Vagina (tissue), 2 donors: ENCODE results near the gene KIAA1210. TPM values are rescaled to one million over a fixed set of nuclear protein-coding genes. Genes with fewer than 3 reads are reported as not detected.

Experiments used
- DNase-seq, 2 donors: peaks; one replicate each; pipeline ENCODE4 v3.0.0-alpha.2; 2017; ENCODE audit errors: extremely low spot score in 2 of 2
- H3K27ac ChIP-seq: fragments of 200-600 bp; sonication (generic); one replicate; pipeline ENCODE4 v1.5.1; 2019
- H3K27me3 ChIP-seq: fragments of 200-600 bp; sonication (generic); one replicate; pipeline ENCODE4 v1.5.1; 2019
- H3K36me3 ChIP-seq, 2 donors: fragments of 200-600 bp; sonication (generic); one replicate each; pipeline ENCODE4 v1.5.1; 2017 to 2019
- H3K4me1 ChIP-seq: fragments of 200-600 bp; sonication (generic); one replicate; pipeline ENCODE4 v1.5.1; 2019
- H3K4me3 ChIP-seq, 2 donors: fragments of 200-600 bp; sonication (generic); 1 replicate in 1 of 2; 2 replicates in 1 of 2; pipeline ENCODE4 v1.5.1; 2016 to 2019
- H3K9me3 ChIP-seq: fragments of 200-600 bp; sonication (generic); one replicate; pipeline ENCODE4 v1.5.1; 2019
- POLR2A ChIP-seq, 2 donors: fragments of 450-650 bp; IDR thresholded peaks; one replicate each; pipeline ENCODE4 v1.6.1; 2017; ENCODE audit warnings: antibody characterized with exemption in 2 of 2, mild to moderate bottlenecking in 2 of 2, moderate library complexity in 2 of 2
- POLR2AphosphoS5 ChIP-seq, 2 donors: sonication (generic); formaldehyde crosslinking; IDR thresholded peaks; one replicate each; pipeline ENCODE4 v1.9.0; 2017; ENCODE audit warnings: antibody characterized with exemption in 2 of 2, mild to moderate bottlenecking in 2 of 2, low read depth in 1 of 2; ENCODE audit not compliant: insufficient read depth in 1 of 2
- intact Hi-C: fragments of 100-400 bp; cut with DNase I; formaldehyde crosslinking; loops from one replicate; pipeline ENCODE4 v1.15.1; 2023
- total RNA-seq: library from RNA; depleted of rRNA; stranded (reverse); fragments of >200 nt; gene quantifications from one replicate; pipeline ENCODE4 v1.2.3, GENCODE V29; 2016
- TF ChIP-seq, protein P1 (sequence below), 3 experiments: fragments of 450-650 bp in 2 of 3; fragments of 200-600 bp in 1 of 3; sonication (generic) in 1 of 3; IDR thresholded peaks; one replicate each; pipeline ENCODE4 v1.5.1; 2017 to 2019; ENCODE audit warnings: antibody characterized with exemption in 3 of 3, mild to moderate bottlenecking in 2 of 3, moderate library complexity in 2 of 3

Gene KIAA1210
- total RNA-seq, 1 donor from 2014 or later = not detected

GRCh38 chrX:119087121-119087520, 40.5 kb downstream of the KIAA1210 start:
- Histone ChIP-seq H3K4me1 (no peaks in the 10 kb centered on the region), H3K27ac (no peak overlapping the region), H3K4me3 (no peak overlapping the region), H3K9me3 (no peaks in the 10 kb centered on the region), H3K27me3 (no peaks in the 10 kb centered on the region), H3K36me3 (no peaks in the 10 kb centered on the region)
- no peak for TF ChIP-seq POLR2A (IDR thresholded peaks at IDR 0.05)
- TF ChIP-seq, protein P1, sequence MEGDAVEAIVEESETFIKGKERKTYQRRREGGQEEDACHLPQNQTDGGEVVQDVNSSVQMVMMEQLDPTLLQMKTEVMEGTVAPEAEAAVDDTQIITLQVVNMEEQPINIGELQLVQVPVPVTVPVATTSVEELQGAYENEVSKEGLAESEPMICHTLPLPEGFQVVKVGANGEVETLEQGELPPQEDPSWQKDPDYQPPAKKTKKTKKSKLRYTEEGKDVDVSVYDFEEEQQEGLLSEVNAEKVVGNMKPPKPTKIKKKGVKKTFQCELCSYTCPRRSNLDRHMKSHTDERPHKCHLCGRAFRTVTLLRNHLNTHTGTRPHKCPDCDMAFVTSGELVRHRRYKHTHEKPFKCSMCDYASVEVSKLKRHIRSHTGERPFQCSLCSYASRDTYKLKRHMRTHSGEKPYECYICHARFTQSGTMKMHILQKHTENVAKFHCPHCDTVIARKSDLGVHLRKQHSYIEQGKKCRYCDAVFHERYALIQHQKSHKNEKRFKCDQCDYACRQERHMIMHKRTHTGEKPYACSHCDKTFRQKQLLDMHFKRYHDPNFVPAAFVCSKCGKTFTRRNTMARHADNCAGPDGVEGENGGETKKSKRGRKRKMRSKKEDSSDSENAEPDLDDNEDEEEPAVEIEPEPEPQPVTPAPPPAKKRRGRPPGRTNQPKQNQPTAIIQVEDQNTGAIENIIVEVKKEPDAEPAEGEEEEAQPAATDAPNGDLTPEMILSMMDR (IDR thresholded peaks at IDR 0.05) = no peak
- TF ChIP-seq POLR2AphosphoS5 (IDR thresholded peaks at IDR 0.05; ENCODE audit: insufficient read depth in 1 of 2, low read depth in 1 of 2) = no peak
- intact Hi-C loops = no loop called here
- no peak for DNase-seq

DNA sequence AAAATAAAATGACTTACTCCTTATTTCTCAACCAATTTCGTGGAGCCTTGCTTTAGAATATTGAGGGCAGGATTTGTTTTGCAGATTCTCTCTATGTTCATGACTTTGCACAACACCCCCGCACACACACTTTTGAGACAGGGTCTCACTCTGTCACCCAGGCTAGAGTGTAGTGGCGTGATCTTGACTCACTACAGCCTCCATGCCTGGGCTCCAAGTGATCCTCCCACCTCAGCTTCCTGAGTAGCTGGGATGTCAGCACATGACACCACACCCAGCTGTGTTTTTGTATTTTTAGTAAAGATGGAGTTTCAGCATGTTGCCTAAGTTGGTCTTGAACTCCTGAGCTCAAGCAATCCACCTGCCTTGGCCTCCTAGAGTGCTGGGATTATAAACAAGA, 42.8 kb downstream of the KIAA1210 start:
- intact Hi-C loops = no loop called here
- Histone ChIP-seq H3K27me3 (no peaks in the 10 kb centered on the region), H3K36me3 (no peaks in the 10 kb centered on the region), H3K4me1 (no peaks in the 10 kb centered on the region), H3K4me3 (no peak overlapping the region), H3K27ac (no peak overlapping the region), H3K9me3 (no peaks in the 10 kb centered on the region)
- DNase-seq = peak in 1 of 2 donors; percentile 34
- TF ChIP-seq POLR2A (IDR thresholded peaks at IDR 0.05) (no peak), POLR2AphosphoS5 (IDR thresholded peaks at IDR 0.05; ENCODE audit: insufficient read depth in 1 of 2, low read depth in 1 of 2) (no peak)
- TF ChIP-seq, protein P1 (IDR thresholded peaks at IDR 0.05) = no peak

GRCh38 chrX:119082278-119082677, 45.3 kb downstream of the KIAA1210 start:
- intact Hi-C loops = no loop called here
- TF ChIP-seq POLR2A (IDR thresholded peaks at IDR 0.05) (no peak), POLR2AphosphoS5 (IDR thresholded peaks at IDR 0.05; ENCODE audit: insufficient read depth in 1 of 2, low read depth in 1 of 2) (no peak)
- TF ChIP-seq, protein P1 (IDR thresholded peaks at IDR 0.05) = no peak
- H3K4me1 ChIP-seq = no peaks in the 10 kb centered on the region
- H3K4me3 ChIP-seq = no peak overlapping the region
- H3K27ac ChIP-seq = no peak overlapping the region
- H3K36me3 ChIP-seq = no peaks in the 10 kb centered on the region
- H3K27me3 ChIP-seq = no peaks in the 10 kb centered on the region
- no peak for DNase-seq
- no peaks in the 10 kb centered on the region for H3K9me3 ChIP-seq

- Histone ChIP-seq H3K4me3 (no peak overlapping the region), H3K9me3 (no peaks in the 10 kb centered on the region), H3K36me3 (no peaks in the 10 kb centered on the region), H3K27me3 (no peaks in the 10 kb centered on the region), H3K27ac (no peak overlapping the region), H3K4me1 (no peaks in the 10 kb centered on the region)
- intact Hi-C loops = no loop called here
- no peak for TF ChIP-seq POLR2AphosphoS5 (IDR thresholded peaks at IDR 0.05; ENCODE audit: insufficient read depth in 1 of 2, low read depth in 1 of 2)
- TF ChIP-seq POLR2A (IDR thresholded peaks at IDR 0.05) = no peak
- TF ChIP-seq, protein P1 (IDR thresholded peaks at IDR 0.05) = no peak
- no peak for DNase-seq
These were observed 52.2 kb downstream of the KIAA1210 start for GRCh38 chrX:119075270-119076025.

- intact Hi-C loops = loop anchor here (5.0 kb wide), 1 partner anchor 217 kb away; no protein-coding TSS in a partner anchor
- Histone ChIP-seq H3K4me1 (no peaks in the 10 kb centered on the region), H3K27ac (no peak overlapping the region), H3K4me3 (no peak overlapping the region), H3K27me3 (no peaks in the 10 kb centered on the region), H3K36me3 (no peaks in the 10 kb centered on the region), H3K9me3 (no peaks in the 10 kb centered on the region)
- TF ChIP-seq, protein P1 (IDR thresholded peaks at IDR 0.05) = no peak
- TF ChIP-seq POLR2A (IDR thresholded peaks at IDR 0.05) = no peak
- TF ChIP-seq POLR2AphosphoS5 (IDR thresholded peaks at IDR 0.05; ENCODE audit: insufficient read depth in 1 of 2, low read depth in 1 of 2) = no peak
- no peak for DNase-seq
These were observed 53.7 kb downstream of the KIAA1210 start for GRCh38 chrX:119073911-119074310.
